ENCODE measurements around the gene ABHD2. TPM values are rescaled to one million over a fixed set of nuclear protein-coding genes. Genes with fewer than 3 reads are reported as not detected.

Gene ABHD2
- total and polyA plus RNA-seq, 2 experiments from 2014 or later: 5.2 to 15.2 TPM

GRCh38 chr15:89244574-89244903, 156.3 kb downstream of the ABHD2 start:
- peaks cover 31% of the 10 kb centered on the region for H3K36me3 Mint-ChIP-seq (ENCODE audit: low read depth)
- H3K9me3 Mint-ChIP-seq: peaks cover 17% of the 10 kb centered on the region
- Histone ChIP-seq H3K4me2 (peak overlapping the region; percentile 100), H3K4me1 (ENCODE audit: insufficient read depth) (peaks cover 22% of the 10 kb centered on the region; the same call in 1 of the 2 replicates), H3K27me3 (ENCODE audit: insufficient read depth) (no peaks in the 10 kb centered on the region; the same call in 1 of the 2 replicates), H3K36me3 (ENCODE audit: insufficient read depth) (peaks cover 24% of the 10 kb centered on the region), H3K9me2 (ENCODE audit: insufficient read depth) (peaks cover 3% of the 10 kb centered on the region; the same call in 1 of the 2 replicates), H3K27ac (ENCODE audit: low read depth) (peak overlapping the region; percentile 67), H3K79me2 (replicated peaks; ENCODE audit: insufficient read depth) (peaks cover 47% of the 10 kb centered on the region), H4K20me1 (replicated peaks; ENCODE audit: insufficient read depth) (peaks cover 19% of the 10 kb centered on the region; the same call in 1 of the 2 replicates), H2AFZ (peak overlapping the region; percentile 100), H3F3A (replicated peaks; ENCODE audit: low read depth) (no peaks in the 10 kb centered on the region), H3K4me3 (peak overlapping the region; percentile 99)
- peak; percentile 8 for ATAC-seq
- peak overlapping the region; percentile 99 for H3K4me3 Mint-ChIP-seq
- H3K27me3 Mint-ChIP-seq (ENCODE audit: insufficient read depth, low read depth, poor library complexity): peaks cover 19% of the 10 kb centered on the region
- H3K4me1 Mint-ChIP-seq: peaks cover 22% of the 10 kb centered on the region
- no peak for DNase-seq (ENCODE audit: low spot score)
- TF ChIP-seq JUNB (IDR thresholded peaks at IDR 0.05; ENCODE audit: unreplicated experiment) (no peak), ZNF114 (CRISPR knock-in tag; IDR thresholded peaks at IDR 0.05) (no peak), ZNF462 (CRISPR knock-in tag; IDR thresholded peaks at IDR 0.05) (no peak), ETS1 (IDR thresholded peaks at IDR 0.05) (no peak), CREB1 (CRISPR knock-in tag; IDR thresholded peaks at IDR 0.05; ENCODE audit: low read depth) (no peak), EZH2 (IDR thresholded peaks at IDR 0.05; ENCODE audit: low read depth, unreplicated experiment) (no peak), ZNF331 (CRISPR knock-in tag; IDR thresholded peaks at IDR 0.05; ENCODE audit: low read depth) (no peak), CTCF (conservative IDR thresholded peaks at IDR 0.05; ENCODE audit: low read depth in 2 of 2) (no peak), NANOG (IDR thresholded peaks at IDR 0.05; ENCODE audit: borderline replicate concordance) (no peak), REST (IDR thresholded peaks at IDR 0.05; ENCODE audit: unreplicated experiment) (no peak), POLR2AphosphoS5 (IDR thresholded peaks at IDR 0.05; ENCODE audit: low read depth) (no peak), STAT1 (IDR thresholded peaks at IDR 0.05; ENCODE audit: unreplicated experiment) (no peak), EZH2phosphoT487 (IDR thresholded peaks at IDR 0.05; ENCODE audit: unreplicated experiment) (no peak)
- H3K27ac Mint-ChIP-seq: peak overlapping the region; percentile 88

All from GM23338 (cell line).